ENCODE measurements around the gene TMEM54.

The TMEM54 gene

DNA sequence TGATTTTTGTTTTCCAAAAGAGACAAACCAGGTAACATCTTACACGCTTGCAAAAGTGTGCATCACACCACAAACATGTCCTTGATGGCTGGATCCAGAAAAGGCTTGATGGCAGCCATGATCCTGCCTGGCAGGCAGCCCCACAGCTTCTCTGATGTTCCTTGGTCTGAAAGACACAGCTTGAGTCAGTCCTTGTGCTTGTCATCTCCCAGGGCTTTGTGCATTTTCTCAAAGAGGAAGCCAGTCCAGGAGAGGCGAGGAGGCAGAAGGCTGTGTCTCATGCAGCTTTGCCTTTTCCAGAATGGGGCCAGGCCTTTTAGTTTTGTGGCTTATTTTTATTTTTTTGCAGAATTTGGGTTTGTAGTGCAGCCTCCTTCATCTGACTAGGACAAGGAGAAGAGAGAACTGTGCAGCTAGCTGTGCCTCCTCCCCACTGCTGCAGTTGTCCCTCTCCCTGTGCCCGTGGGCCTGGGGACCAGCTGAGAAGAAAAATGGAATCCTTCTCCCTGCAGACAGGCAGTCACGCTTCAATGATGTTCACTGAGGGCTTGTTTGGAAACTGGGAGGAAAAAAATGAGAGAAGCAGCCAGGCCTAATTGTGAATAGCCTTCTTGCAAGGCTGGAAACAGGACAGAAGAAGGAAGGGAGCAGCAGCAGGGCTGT, 37.8 kb downstream of the TMEM54 start:
- H3K4ac ChIP-seq (ENCODE audit: low read depth in 1 of 2, low read length in 2 of 2): no peak overlapping the region
- WGBS: 86% methylated on average over 4 of the region's 4 CpGs
- no peak overlapping the region for H3K9ac ChIP-seq (ENCODE audit: low read length)
- H2AFZ ChIP-seq (ENCODE audit: low read depth, low read length): no peak overlapping the region
- DNase-seq: no peak
- peaks cover 5% of the 10 kb centered on the region for H3K4me1 ChIP-seq (ENCODE audit: control insufficient read depth, insufficient read depth, low read depth, low read length)
- no peak overlapping the region for H4K8ac ChIP-seq (ENCODE audit: low read length)
- no peak overlapping the region for H2BK5ac ChIP-seq (ENCODE audit: low read depth, low read length, poor library complexity, severe bottlenecking)
- H2BK120ac ChIP-seq (ENCODE audit: low read depth, low read length): no peak overlapping the region
- H3K18ac ChIP-seq (ENCODE audit: low read depth in 1 of 2, low read length in 2 of 2): no peak overlapping the region
- H4K91ac ChIP-seq (ENCODE audit: low read length): no peak overlapping the region
- no peak overlapping the region for H3K23ac ChIP-seq (ENCODE audit: low read length in 2 of 2)
- H2BK12ac ChIP-seq (ENCODE audit: low read length in 2 of 2): no peak overlapping the region
- H3K36me3 ChIP-seq (ENCODE audit: control insufficient read depth in 1 of 2, insufficient read depth in 2 of 2, low read depth in 1 of 2, low read length in 2 of 2): peaks cover 25 to 39% of the 10 kb centered on the region in 2 experiments
- no peak overlapping the region for H3K14ac ChIP-seq (ENCODE audit: low read length in 2 of 2)
- H3K79me1 ChIP-seq (replicated peaks; ENCODE audit: low read length, poor library complexity, severe bottlenecking): no peaks in the 10 kb centered on the region
- H3K27ac ChIP-seq (ENCODE audit: low read length, poor library complexity, severe bottlenecking): no peak overlapping the region
- H2AK5ac ChIP-seq (ENCODE audit: low read length, severe bottlenecking): no peak overlapping the region
- H2BK15ac ChIP-seq (ENCODE audit: low read depth, poor library complexity, severe bottlenecking): no peak overlapping the region
- H3K9me3 ChIP-seq (ENCODE audit: control insufficient read depth, low read length): no peaks in the 10 kb centered on the region
- no peaks in the 10 kb centered on the region for H3K27me3 ChIP-seq (ENCODE audit: control insufficient read depth in 1 of 2, insufficient read depth in 1 of 2, low read length in 2 of 2)
- H3K4me2 ChIP-seq (ENCODE audit: low read length, poor library complexity, severe bottlenecking): no peak overlapping the region
- no peak overlapping the region for H3K4me3 ChIP-seq (ENCODE audit: insufficient read depth in 1 of 2, low read depth in 1 of 2, low read length in 2 of 2)

DNA sequence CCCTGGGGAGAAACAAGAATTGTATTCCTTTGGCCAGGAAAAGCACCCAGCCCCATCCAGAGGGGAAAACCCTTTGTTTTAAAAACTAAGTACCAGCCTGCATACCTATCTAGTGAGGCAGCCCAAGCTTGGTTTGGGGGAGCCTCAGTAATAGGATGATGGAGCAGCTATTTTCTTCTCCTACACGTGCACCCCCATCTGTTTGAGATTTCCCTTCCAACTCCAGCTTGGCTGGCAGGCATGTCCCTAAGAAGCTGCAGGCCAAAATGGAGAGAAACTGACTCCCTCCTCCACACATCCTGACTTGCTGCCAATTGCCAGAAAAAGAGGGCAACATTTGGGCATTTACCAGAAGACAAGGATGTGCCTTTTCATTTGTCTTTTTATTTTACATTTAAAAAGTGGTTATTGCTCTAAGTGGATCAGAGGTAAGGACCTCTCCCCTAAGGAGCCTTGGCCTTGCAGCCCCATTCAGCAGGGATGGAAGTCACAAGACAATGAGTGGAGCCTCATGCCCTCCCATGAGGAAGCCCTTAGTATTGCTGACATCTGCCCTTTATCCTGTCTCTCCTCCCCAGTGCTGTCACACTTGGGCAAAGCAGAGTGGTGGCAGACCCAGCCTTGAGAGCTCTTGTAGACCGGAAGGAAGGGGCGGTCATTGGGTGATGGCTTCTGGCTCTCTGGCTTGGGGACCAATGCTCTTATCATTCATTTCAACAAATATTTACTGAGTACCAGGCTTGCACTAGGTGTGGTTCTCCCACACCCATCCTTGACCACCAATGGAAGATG, 39.1 kb downstream of the TMEM54 start:
- Histone ChIP-seq H3K9me3 (ENCODE audit: control insufficient read depth, low read length) (no peaks in the 10 kb centered on the region), H3K27me3 (ENCODE audit: control insufficient read depth in 1 of 2, insufficient read depth in 1 of 2, low read length in 2 of 2) (no peaks in the 10 kb centered on the region), H3K4me3 (ENCODE audit: insufficient read depth in 1 of 2, low read depth in 1 of 2, low read length in 2 of 2) (no peak overlapping the region), H2BK5ac (ENCODE audit: low read depth, low read length, poor library complexity, severe bottlenecking) (no peak overlapping the region), H4K8ac (ENCODE audit: low read length) (no peak overlapping the region), H3K23ac (ENCODE audit: low read length in 2 of 2) (no peak overlapping the region), H2BK15ac (ENCODE audit: low read depth, poor library complexity, severe bottlenecking) (no peak overlapping the region), H3K27ac (ENCODE audit: low read length, poor library complexity, severe bottlenecking) (no peak overlapping the region), H2BK120ac (ENCODE audit: low read depth, low read length) (no peak overlapping the region), H3K4me1 (ENCODE audit: control insufficient read depth, insufficient read depth, low read depth, low read length) (peaks cover 5% of the 10 kb centered on the region), H2BK12ac (ENCODE audit: low read length in 2 of 2) (no peak overlapping the region), H3K4me2 (ENCODE audit: low read length, poor library complexity, severe bottlenecking) (no peak overlapping the region), H3K79me1 (replicated peaks; ENCODE audit: low read length, poor library complexity, severe bottlenecking) (peaks cover 2% of the 10 kb centered on the region), H3K36me3 (ENCODE audit: control insufficient read depth in 1 of 2, insufficient read depth in 2 of 2, low read depth in 1 of 2, low read length in 2 of 2) (peaks cover 17 to 51% of the 10 kb centered on the region in 2 experiments), H3K18ac (ENCODE audit: low read depth in 1 of 2, low read length in 2 of 2) (no peak overlapping the region), H4K91ac (ENCODE audit: low read length) (no peak overlapping the region), H3K14ac (ENCODE audit: low read length in 2 of 2) (no peak overlapping the region), H2AFZ (ENCODE audit: low read depth, low read length) (no peak overlapping the region), H2AK5ac (ENCODE audit: low read length, severe bottlenecking) (no peak overlapping the region), H3K4ac (ENCODE audit: low read depth in 1 of 2, low read length in 2 of 2) (no peak overlapping the region), H3K9ac (ENCODE audit: low read length) (no peak overlapping the region)
- DNase-seq: no peak
- WGBS: 89% methylated on average over 3 of the region's 3 CpGs

DNA sequence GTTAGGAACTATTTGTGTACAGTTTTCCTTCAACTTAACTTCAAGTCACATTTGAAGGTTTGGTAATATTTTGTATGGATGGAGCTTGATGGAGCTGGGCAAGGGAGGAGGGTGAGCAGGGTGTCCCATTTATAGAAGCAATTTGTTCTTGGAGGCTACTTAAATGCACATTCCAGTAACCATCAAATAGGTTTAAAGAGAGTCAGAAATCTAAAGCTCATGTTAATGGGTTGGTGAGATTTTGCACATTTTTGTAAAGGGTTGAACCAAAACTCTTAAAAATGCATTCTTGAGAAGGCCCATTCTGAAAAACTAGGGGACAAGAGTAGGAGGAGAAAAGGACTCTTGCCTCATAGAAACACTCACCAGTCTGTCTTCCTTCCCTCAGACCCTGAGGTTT, 40.6 kb downstream of the TMEM54 start:
- Histone ChIP-seq H3K14ac (ENCODE audit: low read length in 2 of 2) (no peak overlapping the region), H3K4me1 (ENCODE audit: control insufficient read depth, insufficient read depth, low read depth, low read length) (peaks cover 5% of the 10 kb centered on the region), H4K8ac (ENCODE audit: low read length) (no peak overlapping the region), H2AK5ac (ENCODE audit: low read length, severe bottlenecking) (no peak overlapping the region), H3K4me2 (ENCODE audit: low read length, poor library complexity, severe bottlenecking) (no peak overlapping the region), H3K18ac (ENCODE audit: low read depth in 1 of 2, low read length in 2 of 2) (no peak overlapping the region), H3K27ac (ENCODE audit: low read length, poor library complexity, severe bottlenecking) (no peak overlapping the region), H2BK120ac (ENCODE audit: low read depth, low read length) (no peak overlapping the region), H2BK15ac (ENCODE audit: low read depth, poor library complexity, severe bottlenecking) (no peak overlapping the region), H4K91ac (ENCODE audit: low read length) (no peak overlapping the region), H3K9ac (ENCODE audit: low read length) (no peak overlapping the region), H2AFZ (ENCODE audit: low read depth, low read length) (no peak overlapping the region), H2BK12ac (ENCODE audit: low read length in 2 of 2) (no peak overlapping the region), H3K4ac (ENCODE audit: low read depth in 1 of 2, low read length in 2 of 2) (no peak overlapping the region), H3K4me3 (ENCODE audit: insufficient read depth in 1 of 2, low read depth in 1 of 2, low read length in 2 of 2) (no peak overlapping the region), H3K23ac (ENCODE audit: low read length in 2 of 2) (no peak overlapping the region), H3K79me1 (replicated peaks; ENCODE audit: low read length, poor library complexity, severe bottlenecking) (peaks cover 6% of the 10 kb centered on the region), H2BK5ac (ENCODE audit: low read depth, low read length, poor library complexity, severe bottlenecking) (no peak overlapping the region), H3K36me3 (ENCODE audit: control insufficient read depth in 1 of 2, insufficient read depth in 2 of 2, low read depth in 1 of 2, low read length in 2 of 2) (peaks cover 20 to 67% of the 10 kb centered on the region in 2 experiments), H3K9me3 (ENCODE audit: control insufficient read depth, low read length) (no peaks in the 10 kb centered on the region), H3K27me3 (ENCODE audit: control insufficient read depth in 1 of 2, insufficient read depth in 1 of 2, low read length in 2 of 2) (no peaks in the 10 kb centered on the region)
- DNase-seq: no peak

DNA sequence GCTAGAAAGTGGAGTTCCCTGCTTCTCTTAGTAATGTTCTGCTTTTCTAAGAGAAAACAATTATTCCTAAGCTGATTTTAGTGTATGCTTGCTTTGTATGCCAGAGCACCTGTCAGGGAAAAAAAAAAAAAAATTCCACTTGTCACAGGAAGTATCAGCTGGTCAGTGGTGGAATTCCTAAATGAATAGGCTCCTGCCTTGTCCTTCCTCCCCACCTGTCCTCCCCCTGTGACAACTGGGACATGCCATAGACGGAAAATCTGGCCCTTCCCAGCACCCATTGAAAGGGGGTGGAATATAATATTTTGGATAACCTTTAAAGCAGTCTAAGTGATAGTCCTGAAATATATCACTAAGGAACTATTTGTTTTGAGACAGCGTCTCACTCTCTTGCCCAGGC, 41.3 kb downstream of the TMEM54 start:
- H2AFZ ChIP-seq (ENCODE audit: low read depth, low read length): no peak overlapping the region
- H3K79me1 ChIP-seq (replicated peaks; ENCODE audit: low read length, poor library complexity, severe bottlenecking): peaks cover 6% of the 10 kb centered on the region
- no peaks in the 10 kb centered on the region for H3K9me3 ChIP-seq (ENCODE audit: control insufficient read depth, low read length)
- peaks cover 5% of the 10 kb centered on the region for H3K4me1 ChIP-seq (ENCODE audit: control insufficient read depth, insufficient read depth, low read depth, low read length)
- H3K27ac ChIP-seq (ENCODE audit: low read length, poor library complexity, severe bottlenecking): no peak overlapping the region
- no peak overlapping the region for H4K8ac ChIP-seq (ENCODE audit: low read length)
- H3K18ac ChIP-seq (ENCODE audit: low read depth in 1 of 2, low read length in 2 of 2): no peak overlapping the region
- H3K23ac ChIP-seq (ENCODE audit: low read length in 2 of 2): no peak overlapping the region
- H2BK15ac ChIP-seq (ENCODE audit: low read depth, poor library complexity, severe bottlenecking): no peak overlapping the region
- H3K4me2 ChIP-seq (ENCODE audit: low read length, poor library complexity, severe bottlenecking): no peak overlapping the region
- DNase-seq: no peak
- H3K9ac ChIP-seq (ENCODE audit: low read length): no peak overlapping the region
- H3K14ac ChIP-seq (ENCODE audit: low read length in 2 of 2): no peak overlapping the region
- H2AK5ac ChIP-seq (ENCODE audit: low read length, severe bottlenecking): no peak overlapping the region
- WGBS: 100% methylated on average over 1 of the region's 2 CpGs
- no peak overlapping the region for H3K4me3 ChIP-seq (ENCODE audit: insufficient read depth in 1 of 2, low read depth in 1 of 2, low read length in 2 of 2)
- H3K36me3 ChIP-seq (ENCODE audit: control insufficient read depth in 1 of 2, insufficient read depth in 2 of 2, low read depth in 1 of 2, low read length in 2 of 2): peaks cover 20 to 73% of the 10 kb centered on the region in 2 experiments
- H2BK12ac ChIP-seq (ENCODE audit: low read length in 2 of 2): no peak overlapping the region
- no peaks in the 10 kb centered on the region for H3K27me3 ChIP-seq (ENCODE audit: control insufficient read depth in 1 of 2, insufficient read depth in 1 of 2, low read length in 2 of 2)
- no peak overlapping the region for H2BK120ac ChIP-seq (ENCODE audit: low read depth, low read length)
- no peak overlapping the region for H2BK5ac ChIP-seq (ENCODE audit: low read depth, low read length, poor library complexity, severe bottlenecking)
- no peak overlapping the region for H4K91ac ChIP-seq (ENCODE audit: low read length)
- H3K4ac ChIP-seq (ENCODE audit: low read depth in 1 of 2, low read length in 2 of 2): no peak overlapping the region
